HCT116 (cell line): ENCODE measurements around the gene CERK. TPM values are rescaled to one million over a fixed set of nuclear protein-coding genes. Genes with fewer than 3 reads are reported as not detected.

ENCODE experiments used
- ATAC-seq: fragments of 200-7000 bp; cut with Tn5 transposase; 2 replicates; pipeline ENCODE4 v1.9.1; 2020; ENCODE audit warnings: mild to moderate bottlenecking, moderate library complexity
- BruUV-seq: library from RNA; stranded (reverse); fragments of 400-500 nt; replicated peaks from 2 replicates; lab custom pipeline; 2021; lab: Mats Ljungman, UMichigan
- CTCF ChIA-PET: fragments of 300-600 bp; sonication (Branson Sonifier 250); formaldehyde crosslinking; loops from one replicate; lab custom pipeline; 2021; ENCODE audit warnings: antibody characterized with exemption; lab: Charles Lee
- POLR2A ChIA-PET: fragments of 300-600, 350-600 bp; sonication (Branson Sonifier 250); formaldehyde crosslinking; loops from one replicate; lab custom pipeline; 2021; ENCODE audit warnings: antibody characterized with exemption; lab: Charles Lee
- RAD21 ChIA-PET, 2 experiments: fragments of 300-600 bp; sonication (Branson Sonifier 250); formaldehyde crosslinking; loops; one replicate each; lab custom pipeline; 2023; ENCODE audit warnings: low total read pairs in 2 of 2; ENCODE audit not compliant: uncharacterized antibody in 2 of 2, unreplicated experiment in 2 of 2, low non-redundant PET in 1 of 2; lab: Charles Lee
- DNase-seq: peaks from one replicate; pipeline ENCODE4 v3.0.0-alpha.2; 2010; ENCODE audit warnings: low read depth, low spot score
- H2AFZ ChIP-seq: fragments of 200-600 bp; shearing (Covaris generic), sonication (generic); 2 replicates; pipeline ENCODE4 v1.6.1; 2017; ENCODE audit warnings: low read depth, mixed run types, mixed read lengths, antibody characterized with exemption, low read length; ENCODE audit not compliant: poor library complexity, severe bottlenecking
- H3K27ac ChIP-seq: 2 replicates; pipeline ENCODE4 v1.5.1; 2012; ENCODE audit warnings: low read depth, low read length
- H3K27me3 ChIP-seq: fragments of 200-600 bp; sonication (generic); 2 replicates; pipeline ENCODE4 v1.6.1; 2016; ENCODE audit warnings: mixed run types, low read length, mixed read lengths; ENCODE audit not compliant: insufficient read depth
- H3K36me3 ChIP-seq, 2 experiments: fragments of 200-500 bp in 1 of 2; fragments of 200-600 bp in 1 of 2; sonication (Bioruptor generic) in 1 of 2; sonication (generic) in 1 of 2; 2 replicates each; pipeline versions ENCODE4 v1.5.1 to v1.6.1; 2014 to 2016; ENCODE audit warnings: low read length in 2 of 2, inconsistent platforms in 1 of 2, mixed read lengths in 1 of 2, mixed run types in 1 of 2; ENCODE audit not compliant: insufficient read depth in 2 of 2, control insufficient read depth in 1 of 2
- H3K4me1 ChIP-seq, 2 experiments: fragments of 200-600 bp in 1 of 2; sonication (generic) in 1 of 2; 2 replicates each; pipeline versions ENCODE4 v1.5.1 to v1.6.1; 2012 to 2017; ENCODE audit warnings: low read length in 2 of 2, inconsistent platforms in 1 of 2, mild to moderate bottlenecking in 1 of 2, mixed read lengths in 1 of 2, mixed run types in 1 of 2, moderate library complexity in 1 of 2; ENCODE audit not compliant: insufficient read depth in 2 of 2, control insufficient read depth in 1 of 2
- H3K4me2 ChIP-seq: fragments of 200-600 bp; sonication (generic); 2 replicates; pipeline ENCODE4 v1.6.1; 2017; ENCODE audit warnings: mixed run types, low read length, mixed read lengths
- H3K4me3 ChIP-seq, 2 experiments: fragments of 200-600 bp in 1 of 2; sonication (generic) in 1 of 2; replicated peaks in 1 of 2; 2 replicates each; pipeline ENCODE4 v1.5.1; 2011 to 2016; ENCODE audit warnings: low read length in 2 of 2, control low read depth in 1 of 2, low read depth in 1 of 2, mild to moderate bottlenecking in 1 of 2, mixed read lengths in 1 of 2, mixed run types in 1 of 2
- H3K79me2 ChIP-seq: fragments of 200-600 bp; sonication (generic); 2 replicates; pipeline ENCODE4 v1.6.1; 2017; ENCODE audit warnings: mild to moderate bottlenecking, mixed run types, low read length, moderate library complexity, mixed read lengths; ENCODE audit not compliant: insufficient read depth
- H3K9ac ChIP-seq: fragments of 200-600 bp; sonication (generic); 2 replicates; pipeline ENCODE4 v1.6.1; 2016; ENCODE audit warnings: low read length, mixed read lengths
- H3K9me2 ChIP-seq: fragments of 200-600 bp; sonication (generic), shearing (Covaris generic); 2 replicates; pipeline ENCODE4 v1.6.1; 2017; ENCODE audit warnings: mixed run types, mild to moderate bottlenecking, moderate library complexity; ENCODE audit not compliant: insufficient read depth
- H3K9me3 ChIP-seq, 2 experiments: fragments of 200-500 bp in 1 of 2; fragments of 200-600 bp in 1 of 2; sonication (Bioruptor generic) in 1 of 2; sonication (generic) in 1 of 2; 2 replicates each; pipeline ENCODE4 v1.6.1; 2014 to 2017; ENCODE audit warnings: low read length in 2 of 2, mixed read lengths in 2 of 2, inconsistent platforms in 1 of 2, low read depth in 1 of 2, mild to moderate bottlenecking in 1 of 2, mixed run types in 1 of 2, moderate library complexity in 1 of 2; ENCODE audit not compliant: control insufficient read depth in 1 of 2, insufficient read depth in 1 of 2
- H4K20me1 ChIP-seq: fragments of 200-600 bp; sonication (generic), shearing (Covaris generic); 2 replicates; pipeline ENCODE4 v1.6.1; 2017; ENCODE audit warnings: mixed run types, mild to moderate bottlenecking, moderate library complexity; ENCODE audit not compliant: insufficient read depth
- EGR1 ChIP-seq: IDR thresholded peaks from 2 replicates; pipeline ENCODE4 v1.6.1; 2012; ENCODE audit warnings: low read depth
- ELF1 ChIP-seq: IDR thresholded peaks from 2 replicates; pipeline ENCODE4 v1.6.1; 2012; ENCODE audit warnings: low read depth, borderline replicate concordance
- EZH2 ChIP-seq: fragments of 200-600 bp; sonication (generic); IDR thresholded peaks from 2 replicates; pipeline ENCODE4 v1.6.1; 2017; ENCODE audit warnings: antibody characterized with exemption, mixed run types
- FOSL1 ChIP-seq: IDR thresholded peaks from 2 replicates; pipeline ENCODE4 v1.6.1; 2012; ENCODE audit warnings: low read depth
- JUND ChIP-seq: IDR thresholded peaks from 2 replicates; pipeline ENCODE4 v1.6.1; 2012
- POLR2AphosphoS5 ChIP-seq: IDR thresholded peaks from 2 replicates; pipeline ENCODE4 v1.6.1; 2011; ENCODE audit warnings: mild to moderate bottlenecking, low read depth, low read length, moderate library complexity
- SIN3A ChIP-seq: IDR thresholded peaks from 2 replicates; pipeline ENCODE4 v1.6.1; 2012; ENCODE audit warnings: low read depth
- SP1 ChIP-seq: IDR thresholded peaks from 2 replicates; pipeline ENCODE4 v1.6.1; 2012; ENCODE audit warnings: low read depth
- YY1 ChIP-seq: IDR thresholded peaks from 2 replicates; pipeline ENCODE4 v1.6.1; 2011; ENCODE audit warnings: low read length, low read depth, moderate library complexity, mild to moderate bottlenecking; ENCODE audit not compliant: insufficient replicate concordance; ENCODE audit errors: extremely low read depth
- intact Hi-C: fragments of 100-400 bp; cut with micrococcal nuclease; formaldehyde crosslinking; loops from 2 replicates; pipeline ENCODE4 v1.10.0; 2022
- total RNA-seq: library from RNA; stranded (reverse); gene quantifications from one replicate; pipeline ENCODE4 v1.2.1, GENCODE V29; 2021; ENCODE audit not compliant: unreplicated experiment
- TF ChIP-seq, protein P1 (sequence below): IDR thresholded peaks from 2 replicates; pipeline ENCODE4 v1.6.1; 2012
- TF ChIP-seq, protein P2 (sequence below): IDR thresholded peaks from 2 replicates; pipeline ENCODE4 v1.6.1; 2011; ENCODE audit warnings: mild to moderate bottlenecking, low read length, moderate library complexity; ENCODE audit not compliant: insufficient replicate concordance; ENCODE audit errors: extremely low read depth

Gene CERK
- total RNA-seq, 1 experiment from 2014 or later, result 35.0 TPM

DNA sequence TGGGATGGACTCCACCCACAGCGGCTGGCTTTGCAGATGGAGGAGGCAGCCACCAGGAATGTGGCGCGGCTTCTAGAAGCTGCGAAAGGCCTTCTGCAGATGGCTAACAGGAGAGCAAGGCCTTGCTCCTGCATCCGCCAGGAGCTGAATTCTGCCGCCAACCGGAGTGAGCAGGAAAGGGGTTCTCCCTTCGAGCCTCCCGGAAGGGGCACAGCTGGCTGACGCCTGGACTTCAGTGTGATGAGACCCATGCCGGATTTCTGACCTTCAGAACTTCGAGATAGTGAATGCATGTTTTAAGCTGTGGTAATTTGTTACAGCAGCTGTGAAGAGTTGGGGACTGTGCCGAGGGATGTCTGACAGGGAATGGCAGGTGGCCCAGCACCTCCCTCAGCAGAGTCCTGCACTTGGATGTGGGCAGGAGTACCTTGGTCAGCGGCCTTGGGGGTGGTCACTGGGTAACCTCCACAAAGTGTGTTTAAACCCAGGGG lies 32.1 kb upstream of the CERK start:
- ChIA-PET CTCF (no interaction called here), POLR2A (no interaction called here), RAD21 (no interaction called here)
- Histone ChIP-seq H3K9me2 (no peaks in the 10 kb centered on the region), H3K36me3 (no peaks in the 10 kb centered on the region; a peak in 1 of 4 replicates), H3K9me3 (no peaks in the 10 kb centered on the region), H3K27ac (no peak overlapping the region), H3K9ac (no peak overlapping the region), H2AFZ (no peak overlapping the region), H4K20me1 (no peaks in the 10 kb centered on the region; the same call in 1 of the 2 replicates), H3K27me3 (no peaks in the 10 kb centered on the region), H3K79me2 (peaks cover 54% of the 10 kb centered on the region), H3K4me1 (peaks cover 24 to 26% of the 10 kb centered on the region in 2 experiments), H3K4me3 (no peak overlapping the region), H3K4me2 (no peak overlapping the region)
- DNase-seq (no peak), ATAC-seq (no peak)
- no peak for TF ChIP-seq EZH2
- TF ChIP-seq YY1, result no peak
- TF ChIP-seq, protein P1, sequence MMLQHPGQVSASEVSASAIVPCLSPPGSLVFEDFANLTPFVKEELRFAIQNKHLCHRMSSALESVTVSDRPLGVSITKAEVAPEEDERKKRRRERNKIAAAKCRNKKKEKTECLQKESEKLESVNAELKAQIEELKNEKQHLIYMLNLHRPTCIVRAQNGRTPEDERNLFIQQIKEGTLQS, result no peak
- TF ChIP-seq SIN3A, result no peak
- TF ChIP-seq, protein P2, sequence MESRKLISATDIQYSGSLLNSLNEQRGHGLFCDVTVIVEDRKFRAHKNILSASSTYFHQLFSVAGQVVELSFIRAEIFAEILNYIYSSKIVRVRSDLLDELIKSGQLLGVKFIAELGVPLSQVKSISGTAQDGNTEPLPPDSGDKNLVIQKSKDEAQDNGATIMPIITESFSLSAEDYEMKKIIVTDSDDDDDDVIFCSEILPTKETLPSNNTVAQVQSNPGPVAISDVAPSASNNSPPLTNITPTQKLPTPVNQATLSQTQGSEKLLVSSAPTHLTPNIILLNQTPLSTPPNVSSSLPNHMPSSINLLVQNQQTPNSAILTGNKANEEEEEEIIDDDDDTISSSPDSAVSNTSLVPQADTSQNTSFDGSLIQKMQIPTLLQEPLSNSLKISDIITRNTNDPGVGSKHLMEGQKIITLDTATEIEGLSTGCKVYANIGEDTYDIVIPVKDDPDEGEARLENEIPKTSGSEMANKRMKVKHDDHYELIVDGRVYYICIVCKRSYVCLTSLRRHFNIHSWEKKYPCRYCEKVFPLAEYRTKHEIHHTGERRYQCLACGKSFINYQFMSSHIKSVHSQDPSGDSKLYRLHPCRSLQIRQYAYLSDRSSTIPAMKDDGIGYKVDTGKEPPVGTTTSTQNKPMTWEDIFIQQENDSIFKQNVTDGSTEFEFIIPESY, result no peak
- TF ChIP-seq JUND, result no peak
- TF ChIP-seq ELF1, result no peak
- no peak for TF ChIP-seq POLR2AphosphoS5
- TF ChIP-seq FOSL1, result no peak
- no peak for TF ChIP-seq SP1
- TF ChIP-seq EGR1, result no peak
- intact Hi-C loops, result no loop called here
- no TSS peak for BruUV-seq
